SK-N-MC (cell line): ENCODE measurements around the gene PES1.

Experiments
- EZH2 ChIP-seq: fragments of 200-600 bp; sonication (generic); IDR thresholded peaks from one replicate; pipeline ENCODE4 v1.6.1; 2017; ENCODE audit warnings: antibody characterized with exemption
- FOXP2 ChIP-seq: optimal IDR thresholded peaks from 2 replicates; pipeline ENCODE3; 2011; ENCODE audit warnings: mild to moderate bottlenecking, moderate library complexity; ENCODE audit not compliant: insufficient read depth; ENCODE audit errors: extremely low read length, control extremely low read depth
- POLR2AphosphoS5 ChIP-seq: IDR thresholded peaks from 2 replicates; pipeline ENCODE4 v1.6.1; 2012; ENCODE audit warnings: mild to moderate bottlenecking, low read depth, low read length, borderline replicate concordance

DNA sequence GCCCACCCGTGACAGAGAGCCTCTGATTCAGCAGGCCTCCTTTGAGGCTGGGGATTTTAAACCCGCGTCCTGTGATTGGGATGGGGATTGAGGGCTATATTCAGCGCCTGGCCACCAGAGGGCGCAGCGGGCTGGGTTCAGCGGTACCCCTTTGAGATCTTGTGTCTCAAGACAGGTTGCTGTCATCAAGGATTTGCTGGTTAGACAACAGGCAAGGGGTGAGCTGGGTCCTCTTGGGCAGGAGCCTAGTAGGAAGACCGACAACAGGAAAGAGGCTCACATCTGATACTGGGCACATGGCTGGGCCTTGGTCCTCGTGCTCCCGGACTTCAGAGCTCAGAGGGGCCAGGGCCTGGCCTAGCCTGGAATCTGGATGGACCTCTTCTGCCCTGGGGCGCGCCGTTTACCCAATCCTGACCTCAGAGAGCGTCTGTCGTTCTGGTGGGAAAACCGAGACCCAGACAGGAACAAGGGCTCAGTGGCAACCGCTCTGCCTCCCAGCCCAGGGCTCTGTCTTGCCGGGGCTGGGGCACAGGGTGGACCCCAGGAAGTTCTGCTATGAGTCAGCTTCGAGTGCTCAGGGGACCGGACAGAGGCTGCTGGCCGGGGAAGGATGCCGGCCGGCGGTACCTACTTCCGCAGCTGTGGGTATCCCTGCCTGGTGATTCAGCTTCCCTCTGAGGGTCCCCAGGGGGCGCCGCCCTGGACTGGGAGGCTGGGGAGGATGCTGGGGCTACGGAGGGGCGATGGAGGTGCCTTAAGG is 42.9 kb upstream of the PES1 start:
- TF ChIP-seq EZH2 (no peak), POLR2AphosphoS5 (no peak), FOXP2 (no peak)
